Adipose tissue (tissue), 3 donors: ENCODE measurements around the gene TXNRD2. TPM values are rescaled to one million over a fixed set of nuclear protein-coding genes. Genes with fewer than 3 reads are reported as not detected.

Source experiments
- H3K27ac ChIP-seq: one replicate; pipeline ENCODE4 v1.5.1; 2013; ENCODE audit warnings: low read depth, low read length
- WGBS, 3 donors: extraction: QIAGEN DNeasy Blood & Tissue Kit; methylation state at CpG; one replicate each; pipeline ENCODE4 v1.1.7; 2013; 5-methylcytosine and 5-hydroxymethylcytosine counted together
- polyA plus RNA-seq, 3 donors: library from polyadenylated mRNA; stranded (reverse); fragments of 200-250 nt; gene quantifications; one replicate each; pipeline ENCODE4 v1.2.3, GENCODE V29; 2013
- donor health status: healthy with polysubstance abuse.
- donor health status: Bipolar disorder and iron deficiency.
- donor health status: healthy.

Gene TXNRD2
- polyA plus RNA-seq, 3 donors: 13.6 to 21.8 (median 16.6) TPM

GRCh38 chr22:19864538-19865106, 77.0 kb downstream of the TXNRD2 start:
- 92% methylated on average over 5 of the region's 5 CpGs for WGBS, 3 donors
- no peak overlapping the region for H3K27ac ChIP-seq

- no peak overlapping the region for H3K27ac ChIP-seq
- 92 to 96% (median 93%) methylated on average over 5 of the region's 5 CpGs for WGBS, 3 donors
Measured at GRCh38 chr22:19863571-19863970, 78.0 kb downstream of the TXNRD2 start.

GRCh38 chr22:19862619-19863246, 78.9 kb downstream of the TXNRD2 start:
- WGBS, 3 donors: 94 to 96% (median 96%) methylated on average over 13 of the region's 13 CpGs
- H3K27ac ChIP-seq: no peak overlapping the region

GRCh38 chr22:19859861-19860510, 81.6 kb downstream of the TXNRD2 start:
- no peak overlapping the region for H3K27ac ChIP-seq
- WGBS, 3 donors: 91 to 96% (median 94%) methylated on average over 8 of the region's 8 CpGs

- 97 to 99% (median 98%) methylated on average over 3 of the region's 3 CpGs for WGBS, 3 donors
Measured at GRCh38 chr22:19857382-19857781, 84.2 kb downstream of the TXNRD2 start.

GRCh38 chr22:19855504-19856409, 85.9 kb downstream of the TXNRD2 start:
- 4 to 5% (median 5%) methylated on average over 24 of the region's 24 CpGs for WGBS, 3 donors
- H3K27ac ChIP-seq: no peak overlapping the region

More at GRCh38 chr22:19857382-19857781, 84.2 kb downstream of the TXNRD2 start:
- H3K27ac ChIP-seq: no peak overlapping the region

GRCh38 chr22:19854778-19855503, 86.7 kb downstream of the TXNRD2 start, which contains the start of the genes GNB1L and RTL10:
GNB1L (minus strand) TSS chr22:19854874; CDS start chr22:19821355, 33,519 bp downstream.
RTL10 (minus strand) TSS chr22:19854874; CDS start chr22:19852261, 2,613 bp downstream.
- no peak within 1 kb of the TSS for H3K27ac ChIP-seq
- WGBS, 3 donors: 0% methylated on average over 77 to 81 of the region's 81 CpGs

- H3K27ac ChIP-seq: no peak overlapping the region
- WGBS, 3 donors: 1 to 2% (median 1%) methylated on average over 49 of the region's 49 CpGs
Measured at GRCh38 chr22:19853879-19854777, 87.5 kb downstream of the TXNRD2 start.

GRCh38 chr22:19853058-19853878, 88.3 kb downstream of the TXNRD2 start:
- no peak overlapping the region for H3K27ac ChIP-seq
- 20 to 64% (median 49%) methylated on average over 10 to 11 of the region's 11 CpGs for WGBS, 3 donors

GRCh38 chr22:19852177-19852781, 89.3 kb downstream of the TXNRD2 start:
- 89 to 93% (median 92%) methylated on average over 12 of the region's 12 CpGs for WGBS, 3 donors
- H3K27ac ChIP-seq: no peak overlapping the region

GRCh38 chr22:19851291-19852176, 90.1 kb downstream of the TXNRD2 start:
- WGBS, 3 donors: 86 to 90% (median 87%) methylated on average over 21 of the region's 21 CpGs
- no peak overlapping the region for H3K27ac ChIP-seq

- 80 to 85% (median 82%) methylated on average over 9 of the region's 9 CpGs for WGBS, 3 donors
- H3K27ac ChIP-seq: no peak overlapping the region
Measured at GRCh38 chr22:19850763-19851109, 90.9 kb downstream of the TXNRD2 start.

GRCh38 chr22:19849835-19850762, 91.5 kb downstream of the TXNRD2 start:
- H3K27ac ChIP-seq: no peak overlapping the region
- WGBS, 3 donors: 79 to 93% (median 84%) methylated on average over 9 of the region's 9 CpGs
